GM18508 (cell line): ENCODE results near the gene OR4F6.

Source experiments
- ATAC-seq: cut with Tn5 transposase; IDR thresholded peaks from one replicate; pipeline ENCODE4 v1.9.1; 2021; ENCODE audit warnings: moderate number of reproducible peaks; ENCODE audit not compliant: insufficient read depth, unreplicated experiment

The OR4F6 gene

DNA sequence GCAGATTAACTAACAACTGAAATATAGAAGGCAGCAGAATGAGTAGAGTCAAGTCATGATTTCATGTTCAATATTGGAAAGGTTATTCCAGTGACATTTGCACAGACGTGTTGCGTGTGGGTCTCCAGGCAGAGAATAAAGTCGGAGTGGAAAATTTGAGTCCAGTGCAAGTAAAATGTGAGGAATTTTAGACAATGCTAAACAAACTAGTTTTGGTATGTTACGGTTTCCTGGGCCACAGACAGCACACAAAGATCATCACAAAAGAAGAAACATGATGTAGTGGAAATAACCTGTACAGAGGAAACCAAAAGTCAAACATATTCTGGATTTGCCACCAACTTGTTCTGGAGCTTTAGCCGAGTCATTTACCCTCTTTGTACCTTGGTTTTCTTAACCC lies 367 bp downstream of the OR4F6 start:
- ATAC-seq, result no peak

- no peak for ATAC-seq
Measured at GRCh38 chr15:101804375-101804774, 1.1 kb downstream of the OR4F6 start.

- ATAC-seq, result no peak
Measured at GRCh38 chr15:101804941-101805340, 1.6 kb downstream of the OR4F6 start.

GRCh38 chr15:101805605-101806345 lies 2.5 kb downstream of the OR4F6 start:
- no peak for ATAC-seq

- no peak for ATAC-seq
Measured at GRCh38 chr15:101807345-101807945, 4.1 kb downstream of the OR4F6 start.

GRCh38 chr15:101808201-101808600 lies 4.9 kb downstream of the OR4F6 start:
- no peak for ATAC-seq

- no peak for ATAC-seq
Measured at GRCh38 chr15:101810456-101810855, 7.1 kb downstream of the OR4F6 start.

DNA sequence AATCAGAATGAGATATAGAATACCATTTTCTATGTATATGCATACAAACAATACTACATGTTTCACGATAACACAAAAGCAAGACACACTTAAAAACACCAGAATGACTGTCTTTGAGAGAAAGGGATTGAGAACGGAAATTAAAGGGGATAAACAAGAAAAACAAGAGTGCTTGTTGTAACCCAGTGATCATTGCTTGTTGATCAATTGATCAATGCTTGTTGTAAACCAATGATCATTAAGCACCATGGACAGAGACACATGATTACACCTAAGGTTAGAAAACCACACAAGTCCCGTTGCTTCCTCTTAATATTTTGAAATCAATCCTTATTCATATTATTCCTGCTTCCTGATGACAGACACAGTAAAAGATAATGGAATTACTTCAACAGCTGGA lies 7.6 kb downstream of the OR4F6 start:
- ATAC-seq, result no peak

GRCh38 chr15:101811902-101812301 lies 8.6 kb downstream of the OR4F6 start, which contains the start of gene OR4F15:
Gene OR4F15, plus strand, starts transcription at chr15:101812202. Its CDS starts 5,985 bp downstream, at chr15:101818187.
- ATAC-seq, result no peak

DNA sequence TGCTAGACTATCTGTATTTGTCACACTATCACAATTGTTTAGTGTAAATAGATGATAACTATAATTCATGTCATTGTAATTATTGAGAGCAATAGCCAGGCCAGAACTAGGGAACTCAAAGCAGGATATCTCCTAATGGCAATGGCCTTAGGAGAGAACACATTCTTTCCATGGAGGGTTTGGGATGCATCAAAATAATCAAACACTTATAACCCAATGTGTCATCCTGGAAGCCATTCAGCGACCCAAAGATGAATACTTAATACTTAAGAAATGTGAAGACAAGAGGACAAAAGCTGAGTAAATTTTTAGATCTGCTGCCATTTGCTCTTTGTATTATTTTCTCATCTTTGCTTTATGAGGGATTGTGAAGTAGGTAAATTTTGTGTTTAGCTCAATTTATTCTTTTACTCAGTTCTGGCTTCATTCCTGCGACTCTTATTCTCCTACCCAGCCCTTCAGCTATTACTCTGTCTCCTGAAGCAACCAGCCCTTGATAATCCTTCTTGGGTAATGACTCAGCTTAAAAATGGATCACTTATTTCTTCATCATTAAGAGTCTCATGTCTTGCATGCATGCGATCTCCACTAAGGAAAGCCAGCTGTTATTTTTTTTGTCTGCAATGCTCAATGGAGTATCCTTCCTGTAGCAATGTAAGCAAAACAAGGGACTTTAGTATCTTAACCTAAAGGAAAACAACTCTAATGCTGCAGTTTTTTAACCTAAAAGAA lies 10.7 kb downstream of the OR4F6 start:
- ATAC-seq, result no peak

DNA sequence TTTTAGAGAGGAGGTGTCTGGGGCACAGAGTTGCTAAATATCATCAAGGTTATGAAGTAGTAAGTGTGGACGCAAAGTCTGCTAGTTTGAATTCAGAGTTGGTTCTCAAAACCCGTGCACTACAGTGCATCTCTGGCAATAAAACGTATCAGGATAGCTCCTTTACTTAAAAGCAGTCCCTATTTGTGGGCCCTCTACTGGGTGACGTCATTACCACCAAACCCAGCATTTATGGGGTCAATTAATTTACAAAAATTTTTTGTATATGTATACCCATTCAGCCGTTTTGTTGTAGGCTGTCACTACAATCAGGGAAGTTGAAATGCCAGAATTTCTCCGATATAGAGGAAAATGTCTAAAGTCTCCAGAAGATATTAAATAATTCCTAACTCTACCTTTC lies 17.5 kb downstream of the OR4F6 start:
- ATAC-seq, result no peak

DNA sequence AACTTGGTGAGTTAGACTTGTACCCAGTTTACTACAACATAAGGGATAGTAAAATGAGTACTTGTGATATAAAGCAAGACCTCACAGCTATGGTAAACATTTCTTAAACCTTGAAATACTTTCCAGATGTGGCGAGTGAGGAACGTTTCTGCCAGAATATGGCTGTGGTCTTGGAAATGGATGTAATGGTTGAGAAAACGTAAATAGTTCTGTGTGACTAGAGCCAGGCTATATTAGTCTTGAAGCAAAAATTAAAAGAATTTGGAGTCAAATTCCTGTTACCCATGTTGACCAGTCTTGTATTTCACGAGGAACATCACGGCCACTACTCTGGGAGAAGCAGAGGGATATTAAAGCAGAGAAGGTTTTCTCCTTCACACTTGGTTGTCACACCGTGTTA lies 23.9 kb downstream of the OR4F6 start:
- ATAC-seq, result no peak

DNA sequence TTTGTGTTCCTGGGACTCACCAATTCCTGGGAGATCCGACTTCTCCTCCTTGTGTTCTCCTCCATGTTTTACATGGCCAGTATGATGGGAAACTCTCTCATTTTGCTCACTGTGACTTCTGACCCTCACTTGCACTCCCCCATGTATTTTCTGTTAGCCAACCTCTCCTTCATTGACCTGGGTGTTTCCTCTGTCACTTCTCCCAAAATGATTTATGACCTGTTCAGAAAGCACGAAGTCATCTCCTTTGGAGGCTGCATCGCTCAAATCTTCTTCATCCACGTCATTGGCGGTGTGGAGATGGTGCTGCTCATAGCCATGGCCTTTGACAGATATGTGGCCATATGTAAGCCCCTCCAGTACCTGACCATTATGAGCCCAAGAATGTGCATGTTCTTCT lies 25.5 kb downstream of the OR4F6 start:
- no peak for ATAC-seq

DNA sequence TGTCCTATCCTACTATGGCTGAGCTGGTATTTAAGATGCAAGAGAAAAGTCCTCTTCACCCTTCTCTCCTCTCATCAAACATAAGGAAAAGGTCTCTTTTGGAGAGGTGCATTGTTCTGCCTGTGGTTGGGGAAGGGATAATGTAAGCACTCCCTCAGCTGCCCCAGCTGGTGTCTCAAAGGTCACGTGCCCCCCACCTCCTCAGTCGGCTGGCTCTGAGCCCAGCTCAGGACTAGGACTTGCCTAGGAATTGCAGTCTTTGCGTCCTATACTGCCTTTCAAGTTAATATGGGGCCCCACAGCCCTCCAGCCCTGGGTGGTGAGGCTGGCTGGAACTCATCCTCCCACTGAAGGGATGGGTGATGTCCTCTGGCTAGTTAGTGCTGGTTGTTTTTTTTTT lies 38.3 kb downstream of the OR4F6 start:
- no peak for ATAC-seq

- ATAC-seq, result no peak
Measured at GRCh38 chr15:101844916-101845315, 41.6 kb downstream of the OR4F6 start.

- ATAC-seq, result no peak
Measured at GRCh38 chr15:101852356-101852755, 49.0 kb downstream of the OR4F6 start.
